HepG2 (cell line): ENCODE data around the gene RPAP2. TPM values are rescaled to one million over a fixed set of nuclear protein-coding genes. Genes with fewer than 3 reads are reported as not detected.
"Not testable (repeated sequence)": the region's sequence is repeated elsewhere in the genome, so short reads cannot be mapped to it uniquely, and the experiment has no call there.

Experiments
- ATAC-seq: fragments of 200-7000 bp; cut with Tn5 transposase; 3 replicates; pipeline ENCODE4 v1.9.1; 2020; ENCODE audit warnings: mild to moderate bottlenecking, moderate library complexity
- BruUV-seq: library from RNA; stranded (reverse); fragments of 400-500 nt; replicated peaks from 2 replicates; lab custom pipeline; 2021; lab: Mats Ljungman, UMichigan
- CTCF ChIA-PET: fragments of 300-600 bp; formaldehyde crosslinking; extraction: SDS; loops from one replicate; lab custom pipeline; 2021; ENCODE audit warnings: low total read pairs, inconsistent platforms, low intra/inter-chr PET ratio; lab: Yijun Ruan, JAX
- POLR2A ChIA-PET: fragments of 350-600 bp; sonication (Branson Sonifier 250); formaldehyde crosslinking; loops from one replicate; lab custom pipeline; 2020; ENCODE audit warnings: antibody characterized with exemption, inconsistent platforms; lab: Yijun Ruan, JAX
- DNase-seq: peaks from one replicate; pipeline ENCODE4 v3.0.0-alpha.2; 2015; ENCODE audit warnings: low spot score
- FAIRE-seq: peaks from 3 replicates; lab custom pipeline; 2011; peaks lifted over from hg19 to GRCh38; lab: Jason Lieb, UNC
- H2AFZ ChIP-seq: one replicate; pipeline ENCODE4 v1.6.1; 2011; ENCODE audit warnings: low read length, inconsistent platforms
- H3K27ac ChIP-seq: fragments of 300-600 bp; 3 replicates; pipeline ENCODE4 v1.8.0; 2011; ENCODE audit warnings: mixed run types, mild to moderate bottlenecking, mixed read lengths, low read length, inconsistent platforms; ENCODE audit not compliant: insufficient read depth; ENCODE audit errors: extremely low read length
- H3K27me3 ChIP-seq, 2 experiments: fragments of 200-600 bp in 1 of 2; 2 replicates in 1 of 2; 3 replicates in 1 of 2; pipeline versions ENCODE4 v1.6.0 to v1.8.0; 2011; ENCODE audit warnings: low read length in 2 of 2, mild to moderate bottlenecking in 2 of 2, moderate library complexity in 2 of 2, inconsistent platforms in 1 of 2; ENCODE audit not compliant: insufficient read depth in 2 of 2, control insufficient read depth in 1 of 2
- H3K36me3 ChIP-seq, 2 experiments: fragments of 200-600 bp in 1 of 2; replicated peaks in 1 of 2; 2 replicates in 1 of 2; 3 replicates in 1 of 2; pipeline versions ENCODE4 v1.5.1 to v1.8.0; 2011; ENCODE audit warnings: low read length in 2 of 2, inconsistent platforms in 1 of 2; ENCODE audit not compliant: insufficient read depth in 2 of 2, control insufficient read depth in 1 of 2
- H3K4me1 ChIP-seq: 2 replicates; pipeline ENCODE4 v1.5.1; 2012; ENCODE audit warnings: low read length, inconsistent platforms; ENCODE audit not compliant: insufficient read depth
- H3K4me2 ChIP-seq: 2 replicates; pipeline ENCODE4 v1.6.0; 2011; ENCODE audit warnings: low read depth, low read length, inconsistent platforms
- H3K4me3 ChIP-seq, 3 experiments: fragments of 200-600 bp in 1 of 3; sonication (generic), shearing (Covaris generic) in 1 of 3; replicated peaks in 1 of 3; 2 replicates each; pipeline ENCODE4 v1.5.1; 2011 to 2016; ENCODE audit warnings: low read length in 3 of 3, inconsistent platforms in 2 of 3, low read depth in 2 of 3, mild to moderate bottlenecking in 2 of 3, control low read depth in 1 of 3, mixed read lengths in 1 of 3; ENCODE audit not compliant: insufficient read depth in 1 of 3
- H3K79me2 ChIP-seq: one replicate; pipeline ENCODE4 v1.6.1; 2011; ENCODE audit warnings: low read length, inconsistent platforms; ENCODE audit not compliant: insufficient read depth
- H3K9ac ChIP-seq: 2 replicates; pipeline ENCODE4 v1.6.0; 2011; ENCODE audit warnings: mild to moderate bottlenecking, low read depth, low read length, inconsistent platforms; ENCODE audit not compliant: insufficient read depth
- H3K9me3 ChIP-seq: 2 replicates; pipeline ENCODE4 v1.5.1; 2012; ENCODE audit warnings: mild to moderate bottlenecking, low read length
- H4K20me1 ChIP-seq: 2 replicates; pipeline ENCODE4 v1.6.0; 2011; ENCODE audit warnings: inconsistent platforms, mild to moderate bottlenecking, low read length, moderate library complexity; ENCODE audit not compliant: insufficient read depth
- SIX1 ChIP-seq: sonication (generic); formaldehyde crosslinking; IDR thresholded peaks from 2 replicates; pipeline ENCODE4 v1.4.0; 2020; ENCODE audit warnings: missing genetic modification reagents, borderline replicate concordance
- ZC3H13 ChIP-seq: sonication (generic); formaldehyde crosslinking; IDR thresholded peaks from 2 replicates; pipeline ENCODE4 v1.8.1; 2023; ENCODE audit warnings: mild to moderate bottlenecking, missing genetic modification reagents, moderate library complexity
- ZFP37 ChIP-seq: sonication (generic); formaldehyde crosslinking; IDR thresholded peaks from 2 replicates; pipeline ENCODE4 v1.4.0; 2020; ENCODE audit warnings: missing genetic modification reagents, borderline replicate concordance
- ZNF747 ChIP-seq: sonication (generic); formaldehyde crosslinking; IDR thresholded peaks from 2 replicates; pipeline ENCODE4 v1.8.1; 2023; ENCODE audit warnings: missing genetic modification reagents, mild to moderate bottlenecking, borderline replicate concordance
- WGBS: methylation state at CpG from one replicate; pipeline ENCODE4 v1.1.6; 2017; ENCODE audit warnings: low lambda C conversion rate; 5-methylcytosine and 5-hydroxymethylcytosine counted together
- in situ Hi-C: cut with HindIII; loops from 2 replicates; pipeline ENCODE4 v1.10.0; 2017; ENCODE audit warnings: low pct_unique_long_range_greater_than_20kb; ENCODE audit not compliant: extremely low pct_ligation_motif_present
- intact Hi-C: fragments of 100-400 bp; cut with micrococcal nuclease; formaldehyde crosslinking; loops from one replicate; pipeline ENCODE4 v1.10.0; 2022; ENCODE audit not compliant: unreplicated experiment
- polyA plus RNA-seq, 8 experiments: library from polyadenylated mRNA; depleted of rRNA in 3 of 8; stranded (reverse) in 7 of 8; unstranded in 1 of 8; fragments of >200 nt; fragmentation: Illumina TruSeq in 4 of 8; extraction: Trizol in 4 of 8; gene quantifications; 2 replicates each; pipeline versions ENCODE4 v1.2.1 to v1.2.3, GENCODE V29; 2011 to 2016; ENCODE audit warnings: low read depth in 4 of 8, missing spikeins in 1 of 8, mixed read lengths in 1 of 8; ENCODE audit not compliant: insufficient read depth in 1 of 8
- total RNA-seq, 5 experiments: library from RNA; depleted of rRNA; stranded (reverse); fragments of >200 nt; fragmentation: Illumina TruSeq; extraction: Trizol; gene quantifications; 2 replicates each; pipeline ENCODE4 v1.2.3, GENCODE V29; 2016; ENCODE audit warnings: low read depth in 1 of 5
- TF ChIP-seq, protein P1 (sequence below): sonication (generic); formaldehyde crosslinking; IDR thresholded peaks from 2 replicates; pipeline ENCODE4 v1.5.0; 2020; ENCODE audit warnings: missing genetic modification reagents, mild to moderate bottlenecking, borderline replicate concordance
- TF ChIP-seq, protein P2 (sequence below): sonication (generic); formaldehyde crosslinking; IDR thresholded peaks from 2 replicates; pipeline ENCODE4 v1.4.0; 2020; ENCODE audit warnings: missing genetic modification reagents

Gene RPAP2
- total and polyA plus RNA-seq, 2 of the 13 experiments (the other 11 are each of a cell fraction or from before 2014, with no cell fraction given): 10.0 to 34.8 TPM

DNA sequence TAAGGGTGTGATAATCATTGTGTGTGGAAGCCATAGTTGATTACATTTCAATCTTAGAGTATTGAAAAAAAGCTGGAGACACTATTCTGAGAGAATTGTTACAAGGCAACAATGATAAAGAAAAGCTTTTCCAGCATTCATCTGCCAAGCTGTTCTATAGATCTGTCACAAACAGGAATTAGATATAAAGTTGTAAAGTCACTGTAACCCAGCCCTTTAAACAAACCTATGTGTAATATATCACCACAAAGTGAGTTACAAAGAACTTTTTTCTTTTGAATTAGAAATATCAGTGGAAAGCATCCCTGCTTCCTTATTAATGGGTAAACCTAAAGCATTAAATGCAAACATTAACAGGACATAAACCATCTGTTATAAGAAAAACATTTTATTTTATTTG lies 55.4 kb downstream of the RPAP2 start:
- Histone ChIP-seq H4K20me1 (no peaks in the 10 kb centered on the region), H3K4me1 (peaks cover under 1% of the 10 kb centered on the region; the same call in 1 of the 2 replicates), H3K9ac (no peak overlapping the region), H3K4me2 (no peak overlapping the region), H3K79me2 (no peaks in the 10 kb centered on the region), H3K27me3 (no peaks in the 10 kb centered on the region), H3K36me3 (peaks cover 5 to 15% of the 10 kb centered on the region in 2 experiments; a peak in 3 of 5 replicates), H2AFZ (no peak overlapping the region), H3K4me3 (no peak overlapping the region)
- no TSS peak for BruUV-seq
- in situ Hi-C loops: no loop called here
- POLR2A ChIA-PET: no interaction called here
- ATAC-seq: no peak
- DNase-seq: no peak
- no peak for FAIRE-seq
- intact Hi-C loops: no loop called here
- no peak for TF ChIP-seq SIX1 (CRISPR knock-in tag)
- TF ChIP-seq, all 625 proteins: peak for 0
- CTCF ChIA-PET: no interaction called here
- no peak overlapping the region for H3K27ac ChIP-seq
- no peaks in the 10 kb centered on the region for H3K9me3 ChIP-seq

DNA sequence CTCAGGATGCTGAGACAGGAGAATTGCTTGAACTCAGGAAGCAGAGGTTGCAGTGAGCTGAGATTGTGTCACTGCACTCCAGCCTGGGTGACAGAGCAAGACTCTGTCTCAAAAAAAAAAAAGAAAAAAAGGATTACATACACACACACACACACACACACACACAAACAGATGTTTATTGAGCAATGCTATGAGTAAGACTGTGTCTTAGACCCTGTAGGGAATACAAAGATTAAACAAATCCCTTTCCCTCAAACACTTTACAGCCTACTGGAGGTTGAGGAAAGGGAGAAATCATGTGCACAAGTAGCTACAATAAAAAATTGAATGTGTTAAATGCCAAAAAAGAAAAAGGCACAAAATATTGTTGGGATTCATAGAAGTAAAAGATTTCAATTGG lies 58.1 kb downstream of the RPAP2 start:
- CTCF ChIA-PET: no interaction called here
- BruUV-seq: no TSS peak

DNA sequence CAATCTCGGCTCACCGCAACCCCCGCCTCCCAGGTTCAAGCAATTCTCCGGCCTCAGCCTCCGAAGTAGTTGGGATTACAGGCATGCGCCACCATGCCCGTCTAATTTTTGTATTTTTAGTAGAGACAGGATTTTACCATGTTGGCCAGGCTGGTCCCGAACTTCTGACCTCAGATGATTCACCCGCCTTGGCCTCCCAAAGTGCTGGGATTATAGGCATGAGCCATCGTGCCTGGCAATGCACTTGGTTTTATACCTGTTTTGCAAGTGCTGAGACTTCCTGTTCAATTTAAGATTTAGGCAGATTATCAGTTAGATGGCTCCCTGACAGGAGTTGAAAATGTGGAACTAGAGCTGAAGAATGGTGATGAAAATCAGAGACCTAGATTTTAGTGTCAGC lies 60.5 kb downstream of the RPAP2 start:
- H3K4me3 ChIP-seq, POLR2A ChIA-PET, ATAC-seq, H3K79me2 ChIP-seq, H2AFZ ChIP-seq, CTCF ChIA-PET, in situ Hi-C loops, H3K27me3 ChIP-seq, H3K36me3 ChIP-seq, H3K4me1 ChIP-seq, H3K27ac ChIP-seq, H3K9ac ChIP-seq, DNase-seq, BruUV-seq, FAIRE-seq, intact Hi-C loops, H4K20me1 ChIP-seq, H3K4me2 ChIP-seq, H3K9me3 ChIP-seq: not testable (repeated sequence)
- 97% methylated on average over 10 of the region's 10 CpGs for WGBS

More for the DNA sequence above, 58.1 kb downstream of the RPAP2 start:
- in situ Hi-C loops (no loop called here), intact Hi-C loops (no loop called here)
- ATAC-seq (no peak), DNase-seq (no peak), FAIRE-seq (no peak)
- no peaks in the 10 kb centered on the region for H4K20me1 ChIP-seq
- no peaks in the 10 kb centered on the region for H3K9me3 ChIP-seq
- H3K4me3 ChIP-seq: no peak overlapping the region
- H3K27ac ChIP-seq: no peak overlapping the region
- H2AFZ ChIP-seq: no peak overlapping the region
- no peaks in the 10 kb centered on the region for H3K79me2 ChIP-seq
- H3K9ac ChIP-seq: no peak overlapping the region
- POLR2A ChIA-PET: no interaction called here
- TF ChIP-seq, protein P1, sequence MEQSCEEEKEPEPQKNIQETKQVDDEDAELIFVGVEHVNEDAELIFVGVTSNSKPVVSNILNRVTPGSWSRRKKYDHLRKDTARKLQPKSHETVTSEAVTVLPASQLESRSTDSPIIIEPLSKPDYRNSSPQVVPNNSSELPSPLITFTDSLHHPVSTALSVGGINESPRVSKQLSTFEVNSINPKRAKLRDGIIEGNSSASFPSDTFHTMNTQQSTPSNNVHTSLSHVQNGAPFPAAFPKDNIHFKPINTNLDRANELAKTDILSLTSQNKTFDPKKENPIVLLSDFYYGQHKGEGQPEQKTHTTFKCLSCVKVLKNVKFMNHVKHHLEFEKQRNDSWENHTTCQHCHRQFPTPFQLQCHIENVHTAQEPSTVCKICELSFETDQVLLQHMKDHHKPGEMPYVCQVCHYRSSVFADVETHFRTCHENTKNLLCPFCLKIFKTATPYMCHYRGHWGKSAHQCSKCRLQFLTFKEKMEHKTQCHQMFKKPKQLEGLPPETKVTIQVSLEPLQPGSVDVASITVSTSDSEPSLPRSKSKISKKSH (CRISPR knock-in tag): no peak
- TF ChIP-seq, protein P2, sequence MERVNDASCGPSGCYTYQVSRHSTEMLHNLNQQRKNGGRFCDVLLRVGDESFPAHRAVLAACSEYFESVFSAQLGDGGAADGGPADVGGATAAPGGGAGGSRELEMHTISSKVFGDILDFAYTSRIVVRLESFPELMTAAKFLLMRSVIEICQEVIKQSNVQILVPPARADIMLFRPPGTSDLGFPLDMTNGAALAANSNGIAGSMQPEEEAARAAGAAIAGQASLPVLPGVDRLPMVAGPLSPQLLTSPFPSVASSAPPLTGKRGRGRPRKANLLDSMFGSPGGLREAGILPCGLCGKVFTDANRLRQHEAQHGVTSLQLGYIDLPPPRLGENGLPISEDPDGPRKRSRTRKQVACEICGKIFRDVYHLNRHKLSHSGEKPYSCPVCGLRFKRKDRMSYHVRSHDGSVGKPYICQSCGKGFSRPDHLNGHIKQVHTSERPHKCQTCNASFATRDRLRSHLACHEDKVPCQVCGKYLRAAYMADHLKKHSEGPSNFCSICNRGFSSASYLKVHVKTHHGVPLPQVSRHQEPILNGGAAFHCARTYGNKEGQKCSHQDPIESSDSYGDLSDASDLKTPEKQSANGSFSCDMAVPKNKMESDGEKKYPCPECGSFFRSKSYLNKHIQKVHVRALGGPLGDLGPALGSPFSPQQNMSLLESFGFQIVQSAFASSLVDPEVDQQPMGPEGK (CRISPR knock-in tag): no peak
- TF ChIP-seq ZFP37 (CRISPR knock-in tag): no peak
- TF ChIP-seq ZC3H13: no peak
- TF ChIP-seq ZNF747 (CRISPR knock-in tag): no peak
- H3K4me1 ChIP-seq: peaks cover 8% of the 10 kb centered on the region
- H3K36me3 ChIP-seq: peaks cover 3 to 9% of the 10 kb centered on the region in 2 experiments; a peak in 3 of 5 replicates
- no peaks in the 10 kb centered on the region for H3K27me3 ChIP-seq
- no peak overlapping the region for H3K4me2 ChIP-seq
